ENCODE data around the gene INTS1. TPM values are rescaled to one million over a fixed set of nuclear protein-coding genes. Genes with fewer than 3 reads are reported as not detected.

INTS1 gene
- total RNA-seq, 4 donors from 2014 or later, result 45.7 to 96.5 (median 75.8) TPM

- Histone ChIP-seq H3K4me3 (no peak overlapping the region), H3K9me3 (no peaks in the 10 kb centered on the region), H3K4me1 (peaks cover 29% of the 10 kb centered on the region), H3K27me3 (no peaks in the 10 kb centered on the region), H3K27ac (no peak overlapping the region), H3K36me3 (peaks cover 49% of the 10 kb centered on the region)
- no peak for TF ChIP-seq POLR2A (IDR thresholded peaks at IDR 0.05)
- TF ChIP-seq, protein P1, sequence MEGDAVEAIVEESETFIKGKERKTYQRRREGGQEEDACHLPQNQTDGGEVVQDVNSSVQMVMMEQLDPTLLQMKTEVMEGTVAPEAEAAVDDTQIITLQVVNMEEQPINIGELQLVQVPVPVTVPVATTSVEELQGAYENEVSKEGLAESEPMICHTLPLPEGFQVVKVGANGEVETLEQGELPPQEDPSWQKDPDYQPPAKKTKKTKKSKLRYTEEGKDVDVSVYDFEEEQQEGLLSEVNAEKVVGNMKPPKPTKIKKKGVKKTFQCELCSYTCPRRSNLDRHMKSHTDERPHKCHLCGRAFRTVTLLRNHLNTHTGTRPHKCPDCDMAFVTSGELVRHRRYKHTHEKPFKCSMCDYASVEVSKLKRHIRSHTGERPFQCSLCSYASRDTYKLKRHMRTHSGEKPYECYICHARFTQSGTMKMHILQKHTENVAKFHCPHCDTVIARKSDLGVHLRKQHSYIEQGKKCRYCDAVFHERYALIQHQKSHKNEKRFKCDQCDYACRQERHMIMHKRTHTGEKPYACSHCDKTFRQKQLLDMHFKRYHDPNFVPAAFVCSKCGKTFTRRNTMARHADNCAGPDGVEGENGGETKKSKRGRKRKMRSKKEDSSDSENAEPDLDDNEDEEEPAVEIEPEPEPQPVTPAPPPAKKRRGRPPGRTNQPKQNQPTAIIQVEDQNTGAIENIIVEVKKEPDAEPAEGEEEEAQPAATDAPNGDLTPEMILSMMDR (IDR thresholded peaks at IDR 0.05), result no peak
- TF ChIP-seq EP300 (IDR thresholded peaks at IDR 0.05), result no peak
- TF ChIP-seq POLR2AphosphoS5 (IDR thresholded peaks at IDR 0.05), result no peak
- DNase-seq (ENCODE audit: low spot score in 2 of 2), result no peak
- 51% methylated on average over 3 of the region's 6 CpGs for WGBS
Observed at GRCh38 chr7:1543826-1544177, 39.6 kb upstream of the INTS1 start.

DNA sequence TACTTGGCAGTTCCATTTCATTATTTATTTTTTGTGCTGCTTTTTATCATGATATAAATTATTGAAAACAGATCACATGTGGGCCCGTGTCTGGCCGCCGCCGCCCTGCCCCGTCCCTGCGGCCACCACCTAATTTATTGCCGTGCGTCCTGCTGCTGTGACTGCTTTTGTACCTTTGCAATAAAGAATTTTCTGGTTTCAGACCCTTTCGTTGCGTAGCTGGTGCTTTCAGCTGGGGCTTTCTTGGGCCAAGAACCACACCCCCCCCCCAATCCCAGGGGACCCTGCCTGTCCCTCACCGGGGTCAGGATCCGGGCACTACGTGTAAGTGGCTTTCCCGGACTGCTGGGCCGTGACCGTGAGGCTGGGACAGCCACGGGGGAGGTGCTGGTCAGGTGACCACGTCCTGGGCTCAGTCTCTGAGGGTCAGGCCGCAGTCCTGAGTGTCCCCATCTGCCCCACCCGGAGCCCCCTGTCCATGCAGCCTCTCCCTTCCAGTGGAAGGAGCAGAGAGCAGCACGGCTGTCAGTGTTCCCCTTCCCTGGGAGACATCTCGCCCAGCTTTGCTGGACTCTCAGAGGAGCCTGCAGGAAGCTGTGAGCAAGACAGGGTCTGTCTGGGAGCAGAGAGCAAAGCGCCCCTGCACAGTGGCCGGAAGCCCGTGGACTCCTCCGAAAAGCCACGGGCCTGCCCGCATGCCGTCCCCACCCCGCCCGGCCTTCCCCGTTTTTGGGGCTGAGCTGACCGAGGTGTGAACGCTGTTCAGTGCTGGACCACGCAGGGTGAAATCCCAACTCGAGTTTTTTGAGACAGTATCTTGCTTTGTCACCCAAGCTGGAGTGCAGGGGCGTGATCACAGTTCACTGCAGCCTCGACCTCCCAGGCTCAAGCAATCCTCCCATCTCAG lies 38.9 kb upstream of the INTS1 start:
- WGBS, result 79% methylated on average over 22 of the region's 38 CpGs
- Histone ChIP-seq H3K9me3 (no peaks in the 10 kb centered on the region), H3K36me3 (peaks cover 48% of the 10 kb centered on the region), H3K4me1 (peaks cover 36% of the 10 kb centered on the region), H3K27ac (no peak overlapping the region), H3K27me3 (no peaks in the 10 kb centered on the region), H3K4me3 (no peak overlapping the region)
- DNase-seq (ENCODE audit: low spot score in 2 of 2), result no peak
- TF ChIP-seq POLR2A (IDR thresholded peaks at IDR 0.05) (no peak), EP300 (IDR thresholded peaks at IDR 0.05) (no peak), POLR2AphosphoS5 (IDR thresholded peaks at IDR 0.05) (no peak)
- TF ChIP-seq, protein P1 (IDR thresholded peaks at IDR 0.05), result no peak

DNA sequence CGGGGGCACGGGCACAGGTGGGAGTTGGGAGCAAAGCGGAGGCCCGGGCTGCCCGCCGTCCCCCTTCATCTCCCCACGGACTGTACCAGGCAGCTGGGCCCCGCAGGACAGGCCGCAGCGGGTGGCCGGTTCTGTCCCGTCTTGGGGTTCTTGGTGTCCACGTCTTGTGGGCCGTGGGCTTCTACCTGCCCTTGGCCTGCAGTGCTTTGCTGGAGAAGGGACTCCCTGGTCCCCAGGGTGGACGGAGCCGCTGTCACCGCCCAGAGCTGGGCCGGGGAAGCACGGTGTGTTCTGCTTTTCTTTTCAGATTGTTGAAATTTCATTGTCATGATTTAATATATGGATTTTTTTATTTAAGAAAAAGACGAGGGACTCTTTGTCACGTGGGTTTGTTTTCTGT lies 38.1 kb upstream of the INTS1 start:
- no peaks in the 10 kb centered on the region for H3K27me3 ChIP-seq
- peaks cover 44% of the 10 kb centered on the region for H3K4me1 ChIP-seq
- 93% methylated on average over 21 of the region's 21 CpGs for WGBS
- no peak overlapping the region for H3K27ac ChIP-seq
- H3K4me3 ChIP-seq, result no peak overlapping the region
- peak in 1 of 2 donors; percentile 64 for DNase-seq (ENCODE audit: low spot score in 2 of 2)
- peaks cover 41% of the 10 kb centered on the region for H3K36me3 ChIP-seq
- no peaks in the 10 kb centered on the region for H3K9me3 ChIP-seq
- TF ChIP-seq EP300 (IDR thresholded peaks at IDR 0.05) (no peak), POLR2AphosphoS5 (IDR thresholded peaks at IDR 0.05) (no peak), POLR2A (IDR thresholded peaks at IDR 0.05) (no peak)
- TF ChIP-seq, protein P1 (IDR thresholded peaks at IDR 0.05), result no peak

DNA sequence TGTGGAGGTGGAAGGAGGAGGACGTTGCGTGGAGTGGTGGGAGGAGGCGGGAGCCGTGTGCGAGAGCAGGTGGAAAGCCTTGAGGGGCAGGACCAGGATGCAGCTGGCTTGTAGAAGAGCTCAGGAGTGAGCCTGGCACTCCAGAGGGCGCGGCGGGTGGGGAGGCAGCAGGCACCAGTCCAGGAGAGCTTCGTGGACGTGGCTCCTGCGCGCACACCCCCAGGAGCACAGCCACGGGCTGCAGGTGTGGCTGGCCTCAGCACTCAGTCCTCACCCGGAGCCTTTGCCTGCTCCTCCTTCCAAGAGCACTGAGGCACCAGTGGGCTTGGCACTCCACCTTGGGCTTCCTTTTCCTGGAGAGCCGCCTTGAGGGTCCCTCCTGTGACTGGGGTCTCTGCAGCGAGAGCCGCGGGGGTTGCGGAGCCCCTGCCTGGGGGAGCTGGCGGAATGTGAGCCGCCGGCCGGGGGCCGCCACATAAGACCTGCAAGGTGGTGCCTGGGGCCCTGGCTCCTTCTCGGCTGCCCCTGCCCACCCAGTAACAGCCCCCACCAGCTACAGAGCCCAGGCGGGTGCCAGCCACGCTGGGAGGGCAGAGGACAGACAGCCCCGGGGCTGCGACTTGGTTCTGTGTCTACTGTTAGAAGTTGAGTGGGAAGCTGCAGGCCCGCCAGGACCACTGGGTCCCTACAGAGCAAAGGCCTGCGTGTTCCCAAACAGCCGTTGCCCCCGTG lies 37.4 kb upstream of the INTS1 start:
- WGBS, result 86% methylated on average over 24 of the region's 33 CpGs
- Histone ChIP-seq H3K27ac (no peak overlapping the region), H3K36me3 (peaks cover 41% of the 10 kb centered on the region), H3K4me3 (no peak overlapping the region), H3K27me3 (no peaks in the 10 kb centered on the region), H3K4me1 (peaks cover 48% of the 10 kb centered on the region), H3K9me3 (no peaks in the 10 kb centered on the region)
- TF ChIP-seq POLR2AphosphoS5 (IDR thresholded peaks at IDR 0.05) (no peak), POLR2A (IDR thresholded peaks at IDR 0.05) (no peak), EP300 (IDR thresholded peaks at IDR 0.05) (no peak)
- TF ChIP-seq, protein P1 (IDR thresholded peaks at IDR 0.05), result no peak
- DNase-seq (ENCODE audit: low spot score in 2 of 2), result peak in 1 of 2 donors; percentile 64

GRCh38 chr7:1540776-1541271 lies 36.6 kb upstream of the INTS1 start:
- Histone ChIP-seq H3K27me3 (no peaks in the 10 kb centered on the region), H3K36me3 (peaks cover 43% of the 10 kb centered on the region), H3K4me1 (peaks cover 53% of the 10 kb centered on the region), H3K4me3 (no peak overlapping the region), H3K9me3 (no peaks in the 10 kb centered on the region), H3K27ac (no peak overlapping the region)
- WGBS, result 93% methylated on average over 24 of the region's 31 CpGs
- DNase-seq (ENCODE audit: low spot score in 2 of 2), result peak in 1 of 2 donors; percentile 73
- TF ChIP-seq EP300 (IDR thresholded peaks at IDR 0.05) (no peak), POLR2AphosphoS5 (IDR thresholded peaks at IDR 0.05) (no peak), POLR2A (IDR thresholded peaks at IDR 0.05) (no peak)
- TF ChIP-seq, protein P1 (IDR thresholded peaks at IDR 0.05), result no peak
